HG03439 (cell line): ENCODE data around the gene NRARP.

Source experiments
- ATAC-seq: cut with Tn5 transposase; IDR thresholded peaks from one replicate; pipeline ENCODE4 v1.9.1; 2021; ENCODE audit warnings: mild to moderate bottlenecking, moderate library complexity; ENCODE audit not compliant: unreplicated experiment

Gene NRARP

DNA sequence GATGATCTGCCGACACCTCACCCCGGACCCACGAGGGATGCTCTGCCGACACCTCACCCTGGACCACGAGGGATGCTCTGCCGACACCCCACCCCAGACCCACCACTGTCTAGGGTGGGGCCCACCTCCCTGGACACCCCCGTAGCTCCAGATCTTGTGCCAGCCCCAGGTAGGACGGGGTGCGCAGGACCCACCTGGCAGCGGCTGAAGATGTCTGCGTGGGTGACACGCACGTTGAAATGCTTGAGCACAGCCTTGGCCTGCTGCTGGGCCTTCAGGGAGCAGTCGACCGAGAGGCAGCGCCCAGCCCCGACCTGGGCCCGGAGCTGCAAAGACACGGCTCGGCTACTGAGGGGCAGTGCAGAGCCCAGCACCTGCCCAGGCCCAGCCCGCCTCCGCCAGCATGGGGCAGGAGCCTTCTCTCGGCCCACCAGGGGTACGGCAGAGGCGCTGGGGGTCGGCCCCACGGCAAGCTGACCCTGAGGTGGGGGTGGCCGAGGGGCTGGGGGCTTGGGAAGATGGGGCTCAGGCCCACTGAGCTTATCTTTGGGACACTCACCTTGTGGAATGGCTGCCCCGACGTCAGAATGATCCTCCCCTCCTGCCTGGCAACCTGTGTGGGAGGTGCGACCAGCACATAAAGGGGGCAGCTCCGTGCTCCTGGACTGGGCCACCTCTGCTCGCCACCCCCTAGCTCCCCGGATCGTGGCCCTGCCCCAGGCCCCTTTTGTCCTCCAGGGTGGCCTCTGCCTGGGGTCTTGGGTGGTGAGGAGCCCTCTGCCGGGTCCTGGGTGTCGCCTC, 21.7 kb upstream of the NRARP start:
- no peak for ATAC-seq

DNA sequence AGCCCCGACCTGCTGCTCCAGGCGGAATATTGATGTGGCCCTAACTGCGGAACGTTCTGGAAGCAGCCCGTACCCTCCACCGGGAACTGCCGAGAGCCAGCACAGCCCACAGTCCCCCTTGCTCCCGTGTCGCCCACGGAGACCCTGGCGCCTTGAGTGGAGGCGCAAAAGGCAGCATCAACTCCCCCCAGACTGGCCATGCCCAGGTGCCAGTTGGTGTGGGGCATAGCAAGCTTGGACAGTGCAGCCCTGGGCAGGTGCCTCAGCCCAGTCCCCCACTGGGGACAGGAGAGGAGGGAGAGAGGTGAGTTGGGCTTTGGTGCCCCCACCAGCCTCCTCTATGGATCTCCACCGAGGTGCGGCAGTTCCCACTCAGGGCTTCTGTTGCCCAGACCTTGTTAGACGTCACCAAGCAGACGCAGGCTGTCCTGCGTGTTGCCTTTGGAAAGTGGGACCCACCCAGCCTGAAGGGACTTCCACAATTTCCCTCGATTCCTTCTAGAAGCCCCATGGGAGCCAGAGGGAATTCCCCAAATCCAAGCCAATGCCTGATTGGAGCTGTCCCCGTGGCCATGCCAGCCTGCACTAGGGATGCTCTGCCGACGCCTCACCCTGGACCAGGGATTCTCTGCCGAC, 19.8 kb upstream of the NRARP start:
- ATAC-seq: no peak

DNA sequence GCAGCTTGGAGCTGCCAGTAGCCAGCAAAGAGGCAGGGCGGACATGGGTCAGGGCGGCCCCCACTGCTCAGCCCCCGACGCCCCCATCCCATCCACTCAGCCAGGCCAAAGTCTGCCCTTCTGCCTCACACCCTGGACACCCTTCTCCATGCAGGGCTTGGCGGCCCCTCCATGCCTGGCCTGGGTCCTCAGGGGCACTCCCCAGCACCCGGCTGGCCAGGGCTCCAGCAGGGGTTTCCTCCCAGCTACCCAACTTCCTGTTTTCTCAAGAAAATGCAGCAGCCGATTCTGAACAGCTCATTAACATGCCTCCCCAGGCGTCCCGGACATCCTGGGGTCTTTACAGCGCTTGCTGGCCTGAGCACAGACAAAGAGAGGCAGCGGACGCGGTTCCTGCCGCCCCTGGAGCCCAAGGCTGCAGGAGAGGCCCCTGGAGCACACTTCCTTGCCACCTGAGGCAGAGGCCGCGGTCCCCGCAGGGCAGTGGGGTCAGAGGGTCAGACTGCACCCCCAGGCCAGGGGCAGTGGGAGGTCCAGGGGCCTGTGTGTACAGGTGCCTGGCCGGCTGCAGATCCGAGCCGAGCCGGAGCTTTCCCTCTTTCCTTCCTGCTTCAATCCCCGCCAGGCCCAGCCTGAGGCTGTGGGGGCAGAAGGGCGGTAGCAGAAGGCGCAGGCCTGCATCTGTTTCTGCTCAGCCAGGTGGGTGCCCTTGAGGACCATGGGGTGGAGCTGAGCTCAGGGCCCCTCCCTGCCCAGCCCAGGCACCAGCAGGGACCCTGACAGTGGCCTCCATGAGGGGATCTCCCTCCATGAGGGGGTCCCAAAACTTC, 18.7 kb upstream of the NRARP start:
- ATAC-seq: no peak

DNA sequence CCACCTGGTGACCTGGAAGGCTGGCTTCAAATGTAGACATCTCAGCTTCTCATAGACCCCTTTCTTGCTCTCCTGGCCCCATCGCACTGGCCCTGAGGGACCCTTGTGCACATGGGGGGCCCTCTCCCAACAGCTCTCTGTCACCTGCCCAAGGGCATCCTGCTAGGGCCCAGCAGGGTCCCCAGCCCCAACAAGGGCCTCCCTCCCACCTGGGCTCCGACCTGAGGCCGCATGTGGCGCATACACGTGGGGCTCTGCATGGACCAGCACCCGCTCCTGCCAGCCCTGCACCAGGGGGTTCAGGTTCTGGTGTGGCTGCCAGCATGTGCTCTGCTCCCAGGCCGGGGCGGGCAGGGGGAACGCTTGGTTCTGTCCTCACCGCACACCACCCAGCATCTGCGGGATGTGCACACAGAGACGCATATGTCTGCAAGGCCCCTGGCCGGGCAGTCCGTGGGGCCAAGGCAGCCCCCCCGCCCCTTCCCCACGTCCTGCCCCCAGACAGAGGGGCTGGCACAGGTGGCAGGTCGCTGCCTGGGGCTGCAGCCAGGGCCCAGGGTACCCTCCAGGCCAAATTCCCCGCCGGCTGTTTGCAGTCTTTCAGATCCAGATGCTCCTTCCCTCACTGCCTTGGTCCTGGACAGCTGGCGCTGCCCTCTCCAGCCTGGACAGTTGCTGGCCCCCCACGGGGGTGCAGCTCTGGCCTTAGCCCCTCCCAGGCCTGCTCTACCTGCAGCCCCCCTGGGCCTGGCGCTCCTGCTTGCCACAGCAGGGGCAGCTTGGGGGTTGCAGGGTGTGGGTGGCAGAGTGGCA, 17.9 kb upstream of the NRARP start:
- ATAC-seq: no peak

DNA sequence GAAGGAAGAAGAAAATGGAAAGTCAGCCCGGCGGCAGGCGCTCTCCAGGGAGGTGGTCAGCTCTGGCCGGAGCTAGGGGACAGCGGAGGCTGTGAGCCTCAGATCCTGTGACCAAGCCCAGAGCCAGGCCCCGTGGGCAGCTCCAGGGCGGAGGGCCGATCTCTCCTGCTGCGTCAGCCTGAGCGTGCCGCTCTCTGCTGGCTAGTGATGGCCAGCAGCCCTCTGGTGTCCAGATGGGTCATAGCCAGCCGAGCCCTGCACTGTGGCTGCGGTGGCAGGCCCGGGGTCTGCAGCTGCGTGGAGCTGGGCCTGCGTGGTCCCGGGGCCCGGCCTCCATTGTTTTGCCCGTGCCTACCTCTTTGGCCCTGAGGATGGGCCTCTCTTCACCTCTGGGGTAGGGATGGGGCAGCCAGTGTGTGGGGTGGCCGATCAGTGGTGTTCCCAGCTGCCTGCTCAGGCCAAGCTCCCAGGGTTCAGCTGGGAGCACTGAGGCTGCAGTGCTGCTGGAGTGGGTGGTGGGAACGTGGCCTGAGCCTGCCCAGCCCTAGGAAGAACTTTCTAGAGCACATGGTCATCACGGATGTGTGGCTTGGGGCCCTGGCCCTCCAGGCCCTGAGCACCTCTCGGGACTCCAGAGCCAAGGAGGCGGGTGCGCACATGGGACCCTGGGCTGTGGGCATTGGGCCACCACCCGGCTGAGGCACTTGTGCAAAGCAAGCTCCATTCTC, 17.1 kb upstream of the NRARP start:
- ATAC-seq: no peak

DNA sequence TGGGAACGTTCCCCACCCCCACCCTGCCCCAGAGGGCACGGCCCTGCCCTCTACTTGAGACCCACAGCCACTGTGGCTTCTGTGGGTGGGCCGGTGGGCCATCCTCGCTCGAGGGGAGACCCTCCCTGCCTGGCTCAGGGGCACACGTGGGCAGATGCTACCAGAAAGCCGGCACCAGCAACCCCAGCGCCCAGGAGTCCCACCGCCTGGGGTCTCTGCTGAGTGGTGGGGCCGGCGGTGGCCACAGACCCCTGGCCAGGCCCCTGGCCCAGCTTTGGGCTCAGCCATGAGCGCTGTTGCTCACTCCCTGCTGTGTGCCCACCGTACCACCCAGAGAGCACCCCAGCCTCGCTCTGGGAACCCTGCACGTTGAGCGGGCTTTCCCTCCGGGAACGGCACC, 16.5 kb upstream of the NRARP start:
- ATAC-seq: no peak

DNA sequence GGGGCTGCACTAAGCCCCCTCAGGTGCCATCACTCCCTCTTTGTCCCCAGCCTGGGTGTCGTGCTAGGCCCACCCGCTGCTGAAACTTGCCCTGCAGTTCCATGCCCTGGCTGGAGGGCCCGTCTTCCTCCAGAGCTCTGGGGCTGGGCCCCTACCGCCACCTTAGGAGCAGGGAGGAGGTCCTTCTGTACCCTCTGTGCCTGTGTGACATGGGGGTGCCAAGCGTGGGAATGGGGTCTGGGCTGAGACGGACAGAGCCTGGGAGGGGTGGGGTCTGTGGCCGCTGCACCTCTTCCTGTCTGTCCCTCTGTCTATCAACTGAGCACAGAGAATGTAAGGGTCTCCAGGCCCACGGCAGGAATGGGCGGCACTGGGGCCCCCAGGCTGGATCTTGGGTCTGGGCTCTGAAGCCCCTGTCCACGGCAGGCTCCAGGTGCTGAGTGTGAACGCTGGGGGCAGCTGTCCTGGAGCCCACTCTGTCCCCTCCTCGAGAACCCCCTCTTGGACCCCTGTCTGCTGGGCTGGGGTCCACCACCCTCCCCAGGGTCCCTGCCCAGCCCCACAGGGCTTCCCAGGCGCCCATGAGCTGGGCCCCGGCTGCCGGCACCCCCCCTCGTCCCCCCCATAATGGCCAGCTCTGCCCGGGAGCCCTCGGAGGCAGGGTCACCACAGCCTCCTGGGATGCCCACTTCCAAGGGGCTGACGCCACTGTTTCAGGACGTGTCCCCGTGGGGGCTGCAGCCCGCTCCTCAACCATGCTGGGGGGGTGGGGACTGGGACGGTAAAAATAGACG, 15.8 kb upstream of the NRARP start:
- no peak for ATAC-seq

DNA sequence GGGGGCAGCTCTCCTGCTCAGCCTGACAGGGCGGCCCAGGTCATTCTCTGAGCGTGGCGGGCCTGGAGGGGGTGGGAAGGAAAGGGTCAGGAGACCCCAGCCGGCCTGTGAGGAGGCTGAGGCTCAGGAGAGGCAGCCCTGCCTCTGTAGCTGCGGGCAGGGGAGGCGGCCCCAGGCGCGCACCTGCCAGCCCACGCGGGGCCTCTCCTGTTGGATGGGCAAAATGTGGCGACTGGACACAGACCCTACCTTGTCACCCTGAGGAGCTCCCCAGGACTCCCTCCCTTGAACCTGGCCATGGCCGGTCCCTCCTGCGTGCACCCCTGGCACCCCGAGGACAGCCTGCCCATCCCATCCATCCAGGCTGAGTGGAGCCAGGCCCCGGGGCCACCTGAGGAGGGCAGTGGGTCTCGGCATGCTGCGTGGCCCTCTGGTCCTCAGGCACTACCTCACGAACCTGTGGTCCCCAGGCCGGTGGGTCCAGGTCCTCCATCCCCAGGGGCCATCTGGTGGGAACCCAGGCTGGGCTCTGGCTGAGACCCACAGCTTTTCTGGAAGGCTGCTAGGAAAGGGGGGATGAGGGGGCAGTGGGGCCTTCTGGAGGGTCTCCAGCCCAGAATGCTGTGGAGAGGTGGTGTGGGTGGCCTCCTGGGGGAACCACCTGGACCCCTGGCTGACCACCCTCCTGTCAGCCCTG, 15.1 kb upstream of the NRARP start:
- no peak for ATAC-seq

DNA sequence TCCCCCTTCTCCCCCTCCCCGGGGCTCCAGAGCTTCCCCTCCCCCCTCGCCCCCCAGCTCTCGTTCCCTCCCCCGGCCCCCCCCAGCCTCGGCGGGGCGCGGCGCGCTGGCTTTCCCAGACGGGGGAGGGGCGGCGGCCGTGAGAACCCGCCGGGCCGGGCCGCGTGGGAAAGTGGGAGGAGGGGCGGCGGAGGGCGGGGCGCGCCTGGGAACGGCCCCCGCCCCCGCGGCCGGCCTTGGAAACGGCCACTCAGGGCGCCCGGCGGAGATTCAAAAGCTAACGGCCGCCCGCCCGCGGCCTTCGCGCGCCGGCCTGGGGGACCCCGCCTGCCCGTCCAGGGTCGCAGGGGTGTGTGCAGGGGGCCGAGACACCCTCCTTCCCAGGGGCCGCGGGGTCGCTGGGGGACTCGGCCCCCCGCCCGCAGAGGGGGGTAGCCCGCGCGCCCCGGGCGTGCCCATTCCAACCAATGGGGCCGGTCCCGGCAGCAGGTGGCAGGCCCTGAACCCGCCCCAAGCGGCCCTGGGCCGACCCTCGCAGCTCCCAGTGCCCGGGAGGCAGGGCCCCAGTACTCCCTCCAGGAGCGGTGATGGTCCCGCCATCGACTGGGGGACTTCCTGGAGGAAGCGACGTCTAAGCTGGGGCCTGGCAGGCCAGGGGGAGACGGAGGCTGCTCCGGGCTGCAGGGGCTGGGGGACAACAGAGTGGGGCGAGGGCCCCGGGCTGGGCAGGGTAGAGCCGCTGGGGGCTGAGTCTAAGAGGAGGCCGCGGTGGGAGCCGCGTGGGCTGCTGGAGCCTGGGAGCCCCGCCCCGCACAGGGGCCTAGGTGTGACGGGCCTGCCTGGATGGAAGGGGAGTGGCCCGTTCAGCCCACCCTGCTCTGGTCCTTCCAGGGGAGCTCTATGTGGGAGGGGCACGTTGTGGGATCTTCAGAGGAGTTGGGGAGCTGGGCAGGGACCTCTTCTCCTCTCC, 14.2 kb upstream of the NRARP start:
- no peak for ATAC-seq

DNA sequence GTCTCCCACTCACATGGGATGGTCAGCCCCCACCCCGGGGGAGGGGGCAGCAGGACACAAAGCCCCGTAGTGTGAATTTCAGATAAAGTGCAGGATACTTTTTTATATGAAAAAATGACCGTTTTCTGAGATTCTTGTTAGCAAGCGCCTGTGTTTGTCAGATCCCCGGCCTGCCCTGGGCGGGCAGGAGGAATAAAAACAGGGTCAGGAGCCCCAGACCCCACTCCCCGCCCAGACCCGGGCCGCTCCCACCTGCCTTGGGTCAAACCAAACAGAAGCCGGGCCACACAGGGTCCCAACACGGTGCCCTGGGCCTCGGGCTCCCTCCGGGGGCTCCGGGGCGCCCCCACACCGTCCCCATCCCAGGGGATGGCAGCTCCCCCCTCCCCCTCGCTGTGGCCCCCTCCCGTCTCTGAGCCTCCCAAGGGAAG, 13.5 kb upstream of the NRARP start:
- no peak for ATAC-seq

DNA sequence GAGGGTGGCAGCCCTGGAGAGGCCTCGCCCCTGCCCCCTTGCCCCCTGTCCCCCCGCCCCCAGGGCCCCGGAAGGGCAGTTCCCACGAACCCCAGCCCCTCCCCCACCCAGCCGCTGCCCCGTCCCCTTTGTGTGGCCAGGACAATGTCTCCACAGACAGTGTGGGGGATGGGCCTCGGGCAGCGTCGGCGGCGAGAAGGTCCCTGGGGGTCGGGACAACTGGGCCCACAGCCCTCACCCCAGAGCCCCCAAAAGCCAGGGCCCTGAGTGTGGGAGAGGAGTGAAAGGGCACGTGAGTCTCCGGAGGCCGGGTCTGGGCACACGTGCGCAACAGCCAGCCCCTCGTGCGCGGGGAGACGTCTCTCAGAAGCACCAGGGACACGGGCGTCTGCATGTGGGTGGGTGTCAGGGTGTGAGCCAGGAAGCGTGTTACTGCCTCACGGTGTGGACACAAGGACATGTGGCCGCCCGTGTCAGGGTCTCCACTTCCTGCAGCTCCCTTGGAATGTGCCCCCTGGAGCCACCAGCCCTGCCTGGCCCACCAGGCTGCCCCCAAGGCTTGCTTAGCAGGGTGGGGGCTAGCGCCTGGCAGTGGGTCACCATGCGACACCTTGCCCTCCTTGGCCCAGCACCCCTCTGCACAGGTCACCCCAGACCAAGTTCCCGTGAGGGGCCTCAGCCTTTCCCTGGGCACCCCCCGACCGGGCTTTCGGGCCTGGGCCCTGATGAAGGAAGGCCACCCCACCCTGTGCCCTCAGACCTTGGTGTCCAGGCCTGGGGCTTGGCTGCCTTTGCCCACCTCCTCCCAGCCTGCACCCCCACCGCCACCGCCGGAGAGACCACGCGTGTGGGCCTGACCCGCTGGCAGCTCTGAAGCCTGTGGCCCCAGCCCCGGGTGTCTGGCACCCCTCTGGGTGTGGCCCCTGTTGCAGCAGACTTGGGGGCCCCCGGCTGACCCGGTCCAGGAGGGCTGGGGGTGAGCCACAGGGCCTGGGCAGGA, 12.8 kb upstream of the NRARP start:
- no peak for ATAC-seq

DNA sequence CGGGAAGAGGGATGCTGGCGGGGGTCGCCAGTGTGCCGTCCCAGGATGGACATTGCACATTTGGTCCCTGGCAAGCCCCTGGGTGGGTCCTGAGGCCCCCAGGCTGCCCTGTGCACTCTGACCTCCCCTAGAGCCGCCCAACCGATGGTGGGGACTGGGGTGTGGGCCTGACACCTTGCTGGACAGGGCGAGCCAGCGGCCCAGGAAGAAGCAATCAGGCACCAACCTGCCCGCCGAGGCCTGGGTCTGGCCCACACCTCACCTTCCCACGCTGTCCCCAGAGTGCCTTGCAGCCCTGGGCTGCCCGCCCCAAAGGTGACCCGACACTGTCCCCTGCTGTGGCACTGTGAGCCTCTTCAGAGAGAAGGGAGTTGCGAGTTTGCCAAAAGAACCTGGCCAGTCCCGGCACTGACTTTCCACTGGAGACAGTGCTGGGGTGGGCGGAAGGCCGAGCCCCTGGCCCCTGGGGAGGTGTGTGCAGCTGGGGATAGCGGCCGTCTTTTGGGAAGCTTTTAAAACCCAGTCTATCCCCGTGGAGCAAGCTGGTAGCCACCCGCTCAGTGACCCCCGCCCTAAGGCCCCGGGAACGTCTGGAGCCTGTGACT, 12.0 kb upstream of the NRARP start:
- ATAC-seq: no peak

DNA sequence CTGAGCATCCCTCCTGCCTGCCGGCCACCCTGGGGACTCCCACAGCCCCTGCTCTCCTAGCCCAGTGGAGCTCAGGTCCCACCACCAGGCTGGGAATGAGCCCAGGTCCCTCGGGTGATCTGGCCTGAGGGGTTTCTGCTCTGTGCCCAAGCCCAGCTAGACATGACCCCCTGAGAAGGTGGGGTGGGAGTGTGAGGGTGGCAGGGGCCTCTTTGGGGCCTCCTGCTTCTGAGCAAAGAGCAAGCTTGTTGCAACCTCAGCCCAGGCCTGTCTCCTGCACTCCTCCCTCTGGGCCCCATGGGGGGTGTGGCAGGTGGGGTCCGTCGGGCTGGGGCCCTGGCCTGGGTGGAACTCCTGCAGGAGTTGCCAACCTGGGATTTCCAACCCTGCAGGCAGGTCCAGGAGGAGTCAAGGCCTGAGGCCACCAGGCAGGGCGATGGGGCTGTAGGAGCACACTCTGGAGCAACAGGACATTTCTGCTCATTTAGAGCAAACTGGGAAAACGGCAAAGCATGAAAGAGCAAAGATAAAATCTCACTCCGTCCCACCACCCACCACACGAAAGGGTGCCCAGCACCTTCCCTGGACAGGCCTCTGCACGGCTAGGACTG, 11.4 kb upstream of the NRARP start:
- no peak for ATAC-seq

DNA sequence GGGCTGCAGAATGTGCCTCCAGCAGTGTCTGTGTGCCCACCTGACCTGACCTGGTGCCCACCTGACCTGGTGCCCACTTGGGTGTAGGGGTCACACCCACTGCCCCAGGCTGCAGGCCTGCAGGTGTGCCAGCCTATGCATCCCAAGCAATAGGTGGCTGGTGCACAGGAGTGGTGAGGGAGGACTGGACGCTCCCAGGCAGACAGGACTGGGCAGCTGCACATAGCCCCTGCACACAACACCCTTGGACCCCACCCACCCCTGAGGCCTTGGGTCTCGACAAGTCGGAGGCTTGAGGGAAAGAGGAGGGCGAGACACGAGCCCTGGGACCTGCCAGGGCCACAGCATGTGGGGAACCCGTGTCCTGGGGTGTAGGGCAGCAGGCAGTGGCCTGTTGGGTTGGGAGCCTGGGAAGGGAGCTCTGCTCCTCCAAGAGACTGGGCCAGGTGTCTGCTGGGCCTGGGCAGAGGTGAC, 10.8 kb upstream of the NRARP start:
- ATAC-seq: no peak
